IPS-18c (cell line): Measurements from ENCODE around the gene ARID4B.
"Not testable (repeated sequence)": the region's sequence is repeated elsewhere in the genome, so short reads cannot be mapped to it uniquely, and the experiment has no call there.

Experiments used
- H3K4me3 ChIP-seq: 2 replicates; pipeline ENCODE4 v1.7.0; 2013; ENCODE audit warnings: low read depth, mild to moderate bottlenecking, low read length, moderate library complexity; ENCODE audit not compliant: insufficient read depth
- H3K9me3 ChIP-seq: one replicate; pipeline ENCODE4 v1.6.1; 2013; ENCODE audit warnings: mild to moderate bottlenecking, low read length, moderate library complexity; ENCODE audit not compliant: control insufficient read depth, insufficient read depth

ARID4B gene

GRCh38 chr1:235227414-235227813, 100.6 kb downstream of the ARID4B start:
- Histone ChIP-seq H3K9me3 (no peaks in the 10 kb centered on the region), H3K4me3 (no peak overlapping the region)

- Histone ChIP-seq H3K4me3 (no peak overlapping the region), H3K9me3 (no peaks in the 10 kb centered on the region)
Measured at GRCh38 chr1:235226933-235227332, 101.0 kb downstream of the ARID4B start.

GRCh38 chr1:235225299-235225698, 102.7 kb downstream of the ARID4B start:
- Histone ChIP-seq H3K9me3 (no peaks in the 10 kb centered on the region), H3K4me3 (no peak overlapping the region)

- H3K9me3 ChIP-seq, result no peaks in the 10 kb centered on the region
- H3K4me3 ChIP-seq, result no peak overlapping the region
Measured at GRCh38 chr1:235221653-235222375, 106.2 kb downstream of the ARID4B start.

GRCh38 chr1:235215453-235215852, 112.5 kb downstream of the ARID4B start:
- no peak overlapping the region for H3K4me3 ChIP-seq
- H3K9me3 ChIP-seq, result no peaks in the 10 kb centered on the region

- H3K9me3 ChIP-seq, H3K4me3 ChIP-seq: not testable (repeated sequence)
Measured at GRCh38 chr1:235214962-235215361, 113.0 kb downstream of the ARID4B start.

GRCh38 chr1:235213752-235214151, 114.2 kb downstream of the ARID4B start:
- Histone ChIP-seq H3K9me3 (no peaks in the 10 kb centered on the region), H3K4me3 (no peak overlapping the region)

GRCh38 chr1:235211517-235211916, 116.5 kb downstream of the ARID4B start:
- H3K4me3 ChIP-seq, result no peak overlapping the region
- H3K9me3 ChIP-seq, result no peaks in the 10 kb centered on the region

GRCh38 chr1:235207209-235207565, 120.8 kb downstream of the ARID4B start:
- Histone ChIP-seq H3K4me3 (no peak overlapping the region), H3K9me3 (no peaks in the 10 kb centered on the region)

- Histone ChIP-seq H3K4me3 (no peak overlapping the region), H3K9me3 (no peaks in the 10 kb centered on the region)
Measured at GRCh38 chr1:235206533-235207208, 121.3 kb downstream of the ARID4B start.

- Histone ChIP-seq H3K4me3 (no peak overlapping the region), H3K9me3 (no peaks in the 10 kb centered on the region)
Measured at GRCh38 chr1:235205687-235206086, 122.3 kb downstream of the ARID4B start.

- H3K9me3 ChIP-seq, result no peaks in the 10 kb centered on the region
- no peak overlapping the region for H3K4me3 ChIP-seq
Measured at GRCh38 chr1:235203428-235203827, 124.6 kb downstream of the ARID4B start.

GRCh38 chr1:235202447-235202846, 125.5 kb downstream of the ARID4B start:
- H3K4me3 ChIP-seq, H3K9me3 ChIP-seq: not testable (repeated sequence)

- H3K9me3 ChIP-seq, result no peaks in the 10 kb centered on the region
- no peak overlapping the region for H3K4me3 ChIP-seq
Measured at GRCh38 chr1:235199441-235199840, 128.5 kb downstream of the ARID4B start.

- Histone ChIP-seq H3K9me3 (no peaks in the 10 kb centered on the region), H3K4me3 (no peak overlapping the region)
Measured at GRCh38 chr1:235190431-235190830, 137.5 kb downstream of the ARID4B start.

- Histone ChIP-seq H3K4me3 (no peak overlapping the region), H3K9me3 (no peaks in the 10 kb centered on the region)
Measured at GRCh38 chr1:235187316-235187715, 140.7 kb downstream of the ARID4B start.

- Histone ChIP-seq H3K9me3 (no peaks in the 10 kb centered on the region), H3K4me3 (no peak overlapping the region)
Measured at GRCh38 chr1:235181561-235182245, 146.3 kb downstream of the ARID4B start.

- no peaks in the 10 kb centered on the region for H3K9me3 ChIP-seq
- no peak overlapping the region for H3K4me3 ChIP-seq
Measured at GRCh38 chr1:235180916-235181460, 147.0 kb downstream of the ARID4B start.
